GM12891 (cell line): Measurements from ENCODE around the gene JAM2.

Experiments
- POLR2A ChIP-seq: IDR thresholded peaks from 2 replicates; pipeline ENCODE4 v1.6.1; 2011; ENCODE audit warnings: low read depth, low read length, control low read depth
- TAF1 ChIP-seq: IDR thresholded peaks from 2 replicates; pipeline ENCODE4 v1.6.1; 2011; ENCODE audit warnings: low read depth, low read length, control low read depth

DNA sequence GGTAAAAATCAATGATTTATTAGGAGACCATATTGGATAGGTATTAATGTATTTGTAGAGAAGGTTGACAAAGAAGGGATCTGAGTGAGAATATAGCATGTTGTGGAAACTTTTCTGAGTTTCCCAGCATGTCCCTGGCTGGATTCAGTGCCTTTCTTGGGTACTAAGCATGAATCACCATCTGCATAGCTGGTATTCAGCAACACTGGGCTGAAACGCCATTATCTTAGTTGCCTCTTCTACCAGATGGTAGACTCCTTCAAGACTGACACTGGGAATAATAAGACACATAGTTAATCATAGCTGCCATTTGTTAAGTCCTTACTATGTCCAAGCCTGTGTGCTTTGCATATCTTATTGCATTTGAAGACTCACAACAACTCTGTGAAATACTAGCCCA, 50.2 kb downstream of the JAM2 start:
- TF ChIP-seq POLR2A (no peak), TAF1 (no peak)
